GM18505 (cell line): ENCODE measurements around the gene TCF12.

ENCODE experiments used
- ATAC-seq: cut with Tn5 transposase; IDR thresholded peaks from one replicate; pipeline ENCODE4 v1.9.1; 2021; ENCODE audit not compliant: unreplicated experiment
- POLR2A ChIP-seq: IDR thresholded peaks from 4 replicates; pipeline ENCODE4 v1.6.1; 2011; ENCODE audit warnings: borderline replicate concordance; ENCODE audit not compliant: insufficient read depth, insufficient read length; ENCODE audit errors: extremely low read depth

TCF12 gene

DNA sequence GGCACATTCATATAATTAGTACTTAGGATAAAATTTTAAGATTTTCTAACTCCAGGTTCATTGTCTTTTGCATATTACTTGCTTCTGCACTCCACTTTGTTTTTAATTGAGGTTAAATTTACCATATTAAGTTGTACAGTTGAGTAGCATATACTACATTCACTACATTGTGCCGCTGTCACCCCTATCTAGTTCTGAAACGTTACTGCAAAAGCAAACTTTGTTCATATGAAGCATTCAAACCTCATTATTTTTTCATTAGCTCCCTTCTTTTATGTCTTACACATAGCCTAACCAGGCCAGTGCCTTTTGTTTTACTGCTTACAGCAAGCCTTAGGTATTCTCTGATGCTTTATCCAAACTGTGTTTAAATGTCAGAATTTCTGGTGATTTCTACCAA lies 274.7 kb downstream of the TCF12 start:
- no peak for TF ChIP-seq POLR2A

DNA sequence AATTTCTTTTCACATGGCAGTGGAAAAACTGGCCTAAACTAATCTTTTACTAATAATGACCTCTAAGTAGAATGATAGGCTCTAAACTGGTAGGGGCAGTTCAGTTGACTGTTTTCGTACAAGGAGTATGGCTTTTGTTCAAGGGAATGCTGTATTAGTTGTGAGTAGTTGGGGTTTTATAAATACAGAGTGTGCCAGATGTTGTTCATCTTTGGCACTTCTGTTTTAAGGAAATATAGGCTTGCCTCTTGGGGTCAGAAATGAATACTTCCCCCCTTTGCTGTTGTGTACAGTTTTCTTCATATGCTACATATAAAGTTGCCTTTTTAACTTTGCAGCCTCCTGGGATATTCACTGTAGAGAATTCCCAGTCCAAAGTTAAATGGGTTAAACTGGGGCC lies 276.9 kb downstream of the TCF12 start:
- no peak for TF ChIP-seq POLR2A
- no peak for ATAC-seq

More for the DNA sequence above, 274.7 kb downstream of the TCF12 start:
- ATAC-seq, result no peak

DNA sequence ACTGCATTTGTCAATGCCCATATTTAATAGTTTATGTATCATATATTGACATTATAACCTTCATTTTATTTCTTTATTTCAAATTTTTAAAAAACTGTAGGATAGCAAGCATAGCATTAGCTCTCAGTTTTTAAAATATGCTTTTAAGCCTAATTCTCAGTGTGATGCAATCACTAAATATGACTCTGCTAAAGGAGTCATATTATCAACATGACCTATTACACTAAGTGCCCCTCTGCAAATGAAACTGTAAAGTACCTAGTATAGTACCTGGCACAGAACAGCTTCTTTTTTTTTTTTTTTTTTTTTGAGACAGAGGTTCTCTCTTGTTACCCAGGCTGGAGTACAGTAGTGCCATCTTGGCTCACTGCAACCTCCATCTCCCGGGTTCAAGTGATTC lies 278.4 kb downstream of the TCF12 start:
- no peak for TF ChIP-seq POLR2A
- ATAC-seq, result no peak

DNA sequence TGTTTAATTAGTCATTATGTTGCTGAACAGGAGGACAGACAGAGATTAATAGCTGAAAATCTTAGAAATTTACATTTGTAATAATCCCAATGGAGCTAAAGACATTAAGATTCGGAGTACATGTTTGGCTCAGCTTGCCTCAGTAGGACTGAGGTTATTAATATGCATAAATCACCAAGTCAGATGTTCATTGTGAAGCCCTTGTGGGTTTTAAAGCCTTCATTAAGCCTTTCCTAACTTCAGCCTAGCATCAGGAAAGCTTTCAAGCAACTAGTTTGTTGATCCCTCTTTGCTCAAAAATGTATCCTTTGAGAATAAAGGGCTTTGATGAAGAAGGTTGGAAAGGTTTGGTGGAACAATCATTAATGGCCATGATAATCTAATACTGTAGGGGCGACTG lies 279.7 kb downstream of the TCF12 start:
- no peak for ATAC-seq
- no peak for TF ChIP-seq POLR2A

- ATAC-seq, result no peak
- no peak for TF ChIP-seq POLR2A
Observed at GRCh38 chr15:57198654-57199291, 280.3 kb downstream of the TCF12 start.

DNA sequence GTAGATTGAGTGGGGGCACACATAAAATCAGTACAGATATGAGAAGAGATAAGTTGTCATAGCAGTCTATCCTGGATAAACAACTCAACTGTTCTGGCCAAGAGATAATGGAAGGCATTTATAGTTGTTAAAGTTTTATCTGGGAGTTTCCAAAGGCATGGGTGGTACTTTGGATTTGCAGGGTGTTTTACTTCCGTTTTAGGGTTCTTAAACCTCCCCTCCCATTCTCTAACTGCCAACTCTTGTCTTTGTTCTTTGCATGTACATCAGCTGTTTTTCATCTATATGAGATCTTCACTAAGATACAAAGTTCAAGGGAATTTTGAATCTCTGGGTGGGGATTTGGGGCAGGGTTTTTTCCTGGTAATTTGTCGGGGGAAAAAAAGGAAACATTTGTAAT lies 283.1 kb downstream of the TCF12 start:
- no peak for TF ChIP-seq POLR2A
- no peak for ATAC-seq

- no peak for TF ChIP-seq POLR2A
- ATAC-seq, result no peak
Observed at GRCh38 chr15:57203906-57204305, 285.5 kb downstream of the TCF12 start.

GRCh38 chr15:57205027-57205855 lies 286.8 kb downstream of the TCF12 start:
- ATAC-seq, result no peak
- no peak for TF ChIP-seq POLR2A

- TF ChIP-seq POLR2A, result no peak
- no peak for ATAC-seq
Observed at GRCh38 chr15:57205996-57206395, 287.6 kb downstream of the TCF12 start.

- no peak for TF ChIP-seq POLR2A
- ATAC-seq, result no peak
Observed at GRCh38 chr15:57213862-57214261, 295.4 kb downstream of the TCF12 start.

DNA sequence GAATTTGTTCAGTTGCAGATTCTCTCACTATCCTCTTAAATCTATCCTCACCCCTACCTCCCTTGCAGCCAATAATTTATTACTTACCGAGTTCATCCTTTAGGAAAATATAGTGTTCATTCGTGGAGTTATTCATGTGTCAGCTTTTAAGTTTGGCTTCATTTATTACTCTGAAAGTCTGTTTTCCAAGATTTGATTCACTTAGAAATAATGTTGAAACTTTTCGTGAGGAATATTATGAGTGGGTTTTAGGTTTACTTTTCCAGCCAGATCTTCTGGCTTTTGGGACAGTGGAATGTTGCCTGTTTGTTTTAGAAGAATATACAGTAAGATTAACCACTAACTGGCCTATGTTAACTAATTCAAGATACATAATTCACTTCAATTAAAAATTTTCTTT lies 296.9 kb downstream of the TCF12 start:
- ATAC-seq, result no peak
- TF ChIP-seq POLR2A, result no peak

DNA sequence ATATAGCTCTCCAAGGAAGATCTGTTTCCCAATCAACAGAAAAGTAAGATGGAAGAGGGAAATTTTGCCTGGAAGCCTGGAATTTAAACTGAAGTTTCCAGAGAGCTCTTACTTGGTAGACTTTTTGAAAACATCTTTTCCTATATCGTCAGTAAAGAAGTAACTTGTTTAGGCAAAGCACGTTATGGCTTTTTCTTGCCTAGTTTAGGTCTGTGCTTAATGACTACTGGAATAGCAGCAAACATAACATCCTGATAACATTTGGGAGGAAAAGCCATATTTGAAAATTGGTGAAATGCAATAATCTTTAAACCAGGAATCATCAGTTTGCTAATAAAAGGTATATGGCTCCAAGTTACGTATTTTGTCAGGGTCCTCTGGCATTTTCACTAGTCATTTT lies 297.4 kb downstream of the TCF12 start:
- no peak for TF ChIP-seq POLR2A
- ATAC-seq, result no peak

- ATAC-seq, result no peak
- TF ChIP-seq POLR2A, result no peak
Observed at GRCh38 chr15:57216288-57216687, 297.8 kb downstream of the TCF12 start.
